PC-9 (cell line): ENCODE measurements around the gene SYT4.

Source experiments
- CTCF ChIP-seq: fragments of 200-600 bp; sonication (generic); conservative IDR thresholded peaks from 2 replicates; pipeline ENCODE4 v1.6.1; 2017; ENCODE audit warnings: mixed run types, antibody characterized with exemption, mild to moderate bottlenecking, moderate library complexity
- EZH2 ChIP-seq: fragments of 200-600 bp; sonication (generic); IDR thresholded peaks from 2 replicates; pipeline ENCODE4 v1.8.0; 2017; ENCODE audit warnings: antibody characterized with exemption, low read depth

- TF ChIP-seq EZH2: no peak
- TF ChIP-seq CTCF: no peak
Measured at GRCh38 chr18:43279015-43279744, 1.9 kb upstream of the SYT4 start.
